A549 (cell line): ENCODE results near the gene LY6G6C. TPM values are rescaled to one million over a fixed set of nuclear protein-coding genes. Genes with fewer than 3 reads are reported as not detected.

Source experiments
- ATAC-seq, 2 experiments: fragments of 200-7000 bp in 1 of 2; fragments of >200 bp in 1 of 2; cut with Nextera tagmentation in 1 of 2; cut with Tn5 transposase in 1 of 2; 3 replicates each; pipeline versions ENCODE4 v1.8.0 to v1.9.1; 2018 to 2020; ENCODE audit warnings: mild to moderate bottlenecking in 1 of 2, moderate library complexity in 1 of 2
- CTCF ChIA-PET: fragments of 300-600 bp; sonication (Branson Sonifier 250); formaldehyde crosslinking; extraction: SDS; loops from one replicate; lab custom pipeline; 2021; ENCODE audit warnings: antibody characterized with exemption, inconsistent platforms; lab: Yijun Ruan, JAX
- POLR2A ChIA-PET: fragments of 350-600 bp; formaldehyde crosslinking; extraction: SDS; loops from one replicate; lab custom pipeline; 2021; ENCODE audit warnings: antibody characterized with exemption, inconsistent platforms; lab: Yijun Ruan, JAX
- DNase-seq, 2 experiments: peaks; one replicate each; pipeline versions ENCODE4 v3.0.0 to v3.0.0-alpha.2; 2011 to 2016; ENCODE audit warnings: low read depth in 1 of 2, low spot score in 1 of 2
- FAIRE-seq: peaks from 2 replicates; lab custom pipeline; 2011; peaks lifted over from hg19 to GRCh38; lab: Jason Lieb, UNC
- H3K27ac ChIP-seq, 2 experiments: fragments of >200 bp; sonication (Bioruptor Twin); formaldehyde crosslinking; 3 replicates each; pipeline ENCODE4 v1.5.1; 2016 to 2017
- H3K4me1 ChIP-seq: fragments of >200 bp; sonication (Bioruptor Twin); formaldehyde crosslinking; 3 replicates; pipeline ENCODE4 v1.6.1; 2016
- H3K4me2 ChIP-seq: fragments of >200 bp; sonication (Bioruptor Twin); formaldehyde crosslinking; 3 replicates; pipeline ENCODE4 v1.6.1; 2016
- H3K4me3 ChIP-seq: fragments of >200 bp; sonication (Bioruptor Twin); formaldehyde crosslinking; 3 replicates; pipeline ENCODE4 v1.5.1; 2016
- H3K9me3 ChIP-seq: fragments of >200 bp; sonication (Bioruptor Twin); formaldehyde crosslinking; 3 replicates; pipeline ENCODE4 v1.6.1; 2016
- BCL3 ChIP-seq: fragments of >200 bp; sonication (Bioruptor Twin); formaldehyde crosslinking; IDR thresholded peaks from 3 replicates; pipeline ENCODE4 v1.6.1; 2016
- BHLHE40 ChIP-seq: IDR thresholded peaks from 2 replicates; pipeline ENCODE4 v1.6.1; 2012; ENCODE audit warnings: low read depth, low read length, inconsistent platforms
- CHD4 ChIP-seq: fragments of 200-600 bp; sonication (generic); IDR thresholded peaks from 2 replicates; pipeline ENCODE4 v1.6.1; 2016; ENCODE audit warnings: antibody characterized with exemption, mild to moderate bottlenecking, borderline replicate concordance
- EP300 ChIP-seq, 2 experiments: fragments of >200 bp; sonication (Bioruptor Twin); formaldehyde crosslinking; IDR thresholded peaks; 2 replicates in 1 of 2; 3 replicates in 1 of 2; pipeline ENCODE4 v1.6.1; 2016 to 2017
- FOSB ChIP-seq: fragments of 250-450 bp; sonication (Bioruptor Pico); IDR thresholded peaks from 2 replicates; pipeline ENCODE4 v1.5.0; 2020; ENCODE audit warnings: mild to moderate bottlenecking, moderate library complexity
- GATA3 ChIP-seq: IDR thresholded peaks from 2 replicates; pipeline ENCODE4 v1.6.1; 2012; ENCODE audit warnings: borderline replicate concordance
- HDAC2 ChIP-seq: fragments of 200-600 bp; sonication (generic); IDR thresholded peaks from 2 replicates; pipeline ENCODE4 v1.6.1; 2016
- HOXB13 ChIP-seq: fragments of 250-450 bp; sonication (Bioruptor Pico); IDR thresholded peaks from 2 replicates; pipeline ENCODE4 v1.5.0; 2020; ENCODE audit warnings: low read depth, mild to moderate bottlenecking, moderate library complexity
- KDM1A ChIP-seq: fragments of 200-600 bp; sonication (generic); IDR thresholded peaks from 2 replicates; pipeline ENCODE4 v1.6.1; 2016; ENCODE audit warnings: low read depth, mild to moderate bottlenecking
- MAFK ChIP-seq: fragments of 450-650 bp; IDR thresholded peaks from 2 replicates; pipeline ENCODE4 v1.6.1; 2014; ENCODE audit not compliant: partially characterized antibody
- MAZ ChIP-seq: fragments of 150-350 bp; IDR thresholded peaks from 2 replicates; pipeline ENCODE4 v1.6.1; 2014; ENCODE audit warnings: antibody characterized with exemption, low read depth, low read length, borderline replicate concordance
- PBX3 ChIP-seq: IDR thresholded peaks from 2 replicates; pipeline ENCODE4 v1.6.1; 2012
- POLR2A ChIP-seq: IDR thresholded peaks from 2 replicates; pipeline ENCODE4 v1.6.1; 2012; ENCODE audit warnings: mild to moderate bottlenecking, low read length
- RAD21 ChIP-seq, 2 experiments: fragments of >200 bp in 1 of 2; sonication (Bioruptor Twin) in 1 of 2; formaldehyde crosslinking in 1 of 2; IDR thresholded peaks in 1 of 2; conservative IDR thresholded peaks in 1 of 2; 2 replicates in 1 of 2; 3 replicates in 1 of 2; pipeline ENCODE4 v1.6.1; 2012 to 2018; ENCODE audit warnings: inconsistent platforms in 1 of 2
- REST ChIP-seq: fragments of 200-600 bp; sonication (generic); IDR thresholded peaks from 2 replicates; pipeline ENCODE4 v1.6.1; 2016; ENCODE audit warnings: antibody characterized with exemption, mild to moderate bottlenecking, moderate library complexity
- RFX5 ChIP-seq: fragments of 450-650 bp; IDR thresholded peaks from 2 replicates; pipeline ENCODE4 v1.7.1; 2014; ENCODE audit warnings: antibody characterized with exemption, mild to moderate bottlenecking, moderate library complexity
- RNF2 ChIP-seq: fragments of 200-600 bp; sonication (generic); IDR thresholded peaks from 2 replicates; pipeline ENCODE4 v1.6.1; 2016; ENCODE audit warnings: low read depth, mild to moderate bottlenecking, antibody characterized with exemption, moderate library complexity, borderline replicate concordance
- SMC3 ChIP-seq: fragments of >200 bp; sonication (Bioruptor Twin); formaldehyde crosslinking; IDR thresholded peaks from 3 replicates; pipeline ENCODE4 v1.6.1; 2018; ENCODE audit warnings: inconsistent platforms
- TP53 ChIP-seq: fragments of 250-450 bp; sonication (Bioruptor Pico); IDR thresholded peaks from 2 replicates; pipeline ENCODE4 v1.5.0; 2021; ENCODE audit warnings: mild to moderate bottlenecking, moderate library complexity
- USF2 ChIP-seq: fragments of 450-650 bp; IDR thresholded peaks from 2 replicates; pipeline ENCODE4 v1.6.1; 2014; ENCODE audit warnings: antibody characterized with exemption
- ZFP36 ChIP-seq: fragments of 450-650 bp; IDR thresholded peaks from 2 replicates; pipeline ENCODE4 v1.6.1; 2014; ENCODE audit warnings: borderline replicate concordance; ENCODE audit not compliant: partially characterized antibody
- ZSCAN20 ChIP-seq: fragments of 250-450 bp; sonication (Bioruptor Pico); IDR thresholded peaks from 2 replicates; pipeline ENCODE4 v1.8.0; 2022; ENCODE audit warnings: mild to moderate bottlenecking, moderate library complexity
- WGBS: methylation state at CpG from one replicate; pipeline ENCODE4 v1.1.6; 2017; ENCODE audit errors: missing lambda C conversion rate; 5-methylcytosine and 5-hydroxymethylcytosine counted together
- polyA plus RNA-seq, 4 experiments: library from polyadenylated mRNA; depleted of rRNA in 3 of 4; stranded (reverse); fragments of >200 nt; fragmentation: RNase III in 1 of 4; extraction: RNeasy Plus Mini Kit Qiagen cat#74134 plus additional on column Dnase treatment in 1 of 4; gene quantifications; 2 replicates in 3 of 4; 3 replicates in 1 of 4; pipeline ENCODE4 v1.2.3, GENCODE V29; 2011 to 2017

Gene LY6G6C
- polyA plus RNA-seq, 2 of the 4 experiments (the other 2 are of a cell fraction): 0.08 to 0.21 TPM

- no peak for TF ChIP-seq REST
- TF ChIP-seq HOXB13: no peak
- no peak for TF ChIP-seq BCL3
- no peak for TF ChIP-seq BHLHE40
- TF ChIP-seq, all 56 proteins: peak for 0
Measured at GRCh38 chr6:31765559-31765909, 44.0 kb upstream of the LY6G6C start (continued).

- Histone ChIP-seq H3K27ac (no peak overlapping the region), H3K4me2 (no peak overlapping the region), H3K9me3 (no peaks in the 10 kb centered on the region), H3K4me3 (no peak overlapping the region), H3K4me1 (no peaks in the 10 kb centered on the region)
- 94% methylated on average over 4 of the region's 4 CpGs for WGBS
- ChIA-PET POLR2A (no interaction called here), CTCF (no interaction called here)
- TF ChIP-seq HOXB13 (no peak), EP300 (IDR thresholded peaks at IDR 0.05) (no peak), FOSB (no peak), USF2 (no peak), GATA3 (no peak), CHD4 (no peak), RFX5 (no peak), SMC3 (no peak), HDAC2 (no peak), TP53 (CRISPR knock-in tag) (no peak), ZSCAN20 (CRISPR knock-in tag) (no peak), MAFK (no peak), RAD21 (conservative IDR thresholded peaks at IDR 0.05 in 1 of 2, IDR thresholded peaks at IDR 0.05 in 1 of 2) (no peak), POLR2A (no peak)
- no peak for DNase-seq
- no peak for ATAC-seq
- no peak for FAIRE-seq
Measured at GRCh38 chr6:31764198-31764597, 42.7 kb upstream of the LY6G6C start.

- Histone ChIP-seq H3K9me3 (no peaks in the 10 kb centered on the region), H3K4me1 (no peaks in the 10 kb centered on the region), H3K4me3 (no peak overlapping the region), H3K27ac (no peak overlapping the region), H3K4me2 (no peak overlapping the region)
- no peak for FAIRE-seq
- WGBS: 57% methylated on average over 1 of the region's 1 CpG
- CTCF ChIA-PET: no interaction called here
- TF ChIP-seq MAZ (no peak), KDM1A (no peak), RNF2 (no peak), ZFP36 (no peak), PBX3 (no peak)
- peak in 1 of 2 experiments; percentile 19 for DNase-seq
- POLR2A ChIA-PET: no interaction called here
- ATAC-seq: peak; percentile 39 to 46; a peak in 3 of 6 replicates
Measured at GRCh38 chr6:31763619-31763940, 42.0 kb upstream of the LY6G6C start.
